ENCODE data around the gene CENPH. TPM values are rescaled to one million over a fixed set of nuclear protein-coding genes. Genes with fewer than 3 reads are reported as not detected.

The CENPH gene
- total RNA-seq, 1 experiment from 2014 or later: 79.0 TPM

- no peak for DNase-seq (ENCODE audit: low spot score)
- CTCF ChIA-PET: no interaction called here
- TF ChIP-seq ZNF121 (CRISPR knock-in tag; IDR thresholded peaks at IDR 0.05) (no peak), CREB1 (CRISPR knock-in tag; IDR thresholded peaks at IDR 0.05) (no peak), ZNF423 (CRISPR knock-in tag; IDR thresholded peaks at IDR 0.05) (no peak), FOXP4 (CRISPR knock-in tag; IDR thresholded peaks at IDR 0.05) (no peak), GRHL2 (CRISPR knock-in tag; IDR thresholded peaks at IDR 0.05; ENCODE audit: insufficient replicate concordance, severe bottlenecking) (no peak), GTF2I (CRISPR knock-in tag; conservative IDR thresholded peaks at IDR 0.05) (no peak), ATF3 (CRISPR knock-in tag; conservative IDR thresholded peaks at IDR 0.05) (no peak), ZNF263 (CRISPR knock-in tag; IDR thresholded peaks at IDR 0.05; ENCODE audit: low read depth) (no peak), STAT6 (CRISPR knock-in tag; conservative IDR thresholded peaks at IDR 0.05; ENCODE audit: low read depth) (no peak)
These were observed 40.3 kb upstream of the CENPH start for GRCh38 chr5:69148981-69149675.

GRCh38 chr5:69149676-69150010, 39.7 kb upstream of the CENPH start:
- Mint-ChIP-seq H3K9me3 (peaks cover 4% of the 10 kb centered on the region; the same call in 1 of the 2 replicates), H3K27ac (no peak overlapping the region), H3K4me1 (no peaks in the 10 kb centered on the region), H3K27me3 (ENCODE audit: low read depth) (no peaks in the 10 kb centered on the region; the same call in 1 of the 2 replicates), H3K4me3 (no peak overlapping the region), H3K36me3 (no peaks in the 10 kb centered on the region)
- no peak for ATAC-seq
- ChIA-PET POLR2A (no interaction called here), CTCF (no interaction called here)
- DNase-seq (ENCODE audit: low spot score): no peak
- no peak for TF ChIP-seq TEAD1 (CRISPR knock-in tag; IDR thresholded peaks at IDR 0.05)
- no peak for TF ChIP-seq IRF2 (CRISPR knock-in tag; IDR thresholded peaks at IDR 0.05; ENCODE audit: borderline replicate concordance, low read depth)
- no peak for TF ChIP-seq NFYB (CRISPR knock-in tag; conservative IDR thresholded peaks at IDR 0.05; ENCODE audit: low read depth)
- TF ChIP-seq SOX15 (CRISPR knock-in tag; IDR thresholded peaks at IDR 0.05): no peak
- no peak for TF ChIP-seq CBFB (CRISPR knock-in tag; IDR thresholded peaks at IDR 0.05; ENCODE audit: low read depth)
- TF ChIP-seq PREB (CRISPR knock-in tag; IDR thresholded peaks at IDR 0.05; ENCODE audit: borderline replicate concordance): no peak
- TF ChIP-seq SP1 (CRISPR knock-in tag; conservative IDR thresholded peaks at IDR 0.05): no peak
- no peak for TF ChIP-seq ATF2 (CRISPR knock-in tag; IDR thresholded peaks at IDR 0.05; ENCODE audit: borderline replicate concordance, low read depth)
- no peak for TF ChIP-seq RORB (CRISPR knock-in tag; IDR thresholded peaks at IDR 0.05)
- no peak for TF ChIP-seq ATF1 (CRISPR knock-in tag; IDR thresholded peaks at IDR 0.05)
- no peak for TF ChIP-seq ZBTB21 (CRISPR knock-in tag; IDR thresholded peaks at IDR 0.05; ENCODE audit: borderline replicate concordance)
- no peak for TF ChIP-seq JUN (CRISPR knock-in tag; IDR thresholded peaks at IDR 0.05)
- TF ChIP-seq SMAD4 (CRISPR knock-in tag; IDR thresholded peaks at IDR 0.05): no peak
- TF ChIP-seq, protein P1, sequence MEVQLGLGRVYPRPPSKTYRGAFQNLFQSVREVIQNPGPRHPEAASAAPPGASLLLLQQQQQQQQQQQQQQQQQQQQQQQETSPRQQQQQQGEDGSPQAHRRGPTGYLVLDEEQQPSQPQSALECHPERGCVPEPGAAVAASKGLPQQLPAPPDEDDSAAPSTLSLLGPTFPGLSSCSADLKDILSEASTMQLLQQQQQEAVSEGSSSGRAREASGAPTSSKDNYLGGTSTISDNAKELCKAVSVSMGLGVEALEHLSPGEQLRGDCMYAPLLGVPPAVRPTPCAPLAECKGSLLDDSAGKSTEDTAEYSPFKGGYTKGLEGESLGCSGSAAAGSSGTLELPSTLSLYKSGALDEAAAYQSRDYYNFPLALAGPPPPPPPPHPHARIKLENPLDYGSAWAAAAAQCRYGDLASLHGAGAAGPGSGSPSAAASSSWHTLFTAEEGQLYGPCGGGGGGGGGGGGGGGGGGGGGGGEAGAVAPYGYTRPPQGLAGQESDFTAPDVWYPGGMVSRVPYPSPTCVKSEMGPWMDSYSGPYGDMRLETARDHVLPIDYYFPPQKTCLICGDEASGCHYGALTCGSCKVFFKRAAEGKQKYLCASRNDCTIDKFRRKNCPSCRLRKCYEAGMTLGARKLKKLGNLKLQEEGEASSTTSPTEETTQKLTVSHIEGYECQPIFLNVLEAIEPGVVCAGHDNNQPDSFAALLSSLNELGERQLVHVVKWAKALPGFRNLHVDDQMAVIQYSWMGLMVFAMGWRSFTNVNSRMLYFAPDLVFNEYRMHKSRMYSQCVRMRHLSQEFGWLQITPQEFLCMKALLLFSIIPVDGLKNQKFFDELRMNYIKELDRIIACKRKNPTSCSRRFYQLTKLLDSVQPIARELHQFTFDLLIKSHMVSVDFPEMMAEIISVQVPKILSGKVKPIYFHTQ (CRISPR knock-in tag; IDR thresholded peaks at IDR 0.05): no peak
- TF ChIP-seq NR2C2 (CRISPR knock-in tag; IDR thresholded peaks at IDR 0.05): no peak
- no peak for TF ChIP-seq MLX (CRISPR knock-in tag; IDR thresholded peaks at IDR 0.05)
- TF ChIP-seq JAZF1 (CRISPR knock-in tag; IDR thresholded peaks at IDR 0.05): no peak

More at GRCh38 chr5:69148981-69149675, 40.3 kb upstream of the CENPH start:
- no peak for ATAC-seq
- H3K27me3 Mint-ChIP-seq (ENCODE audit: low read depth): no peaks in the 10 kb centered on the region; the same call in 1 of the 2 replicates
- POLR2A ChIA-PET: no interaction called here
- H3K36me3 Mint-ChIP-seq: no peaks in the 10 kb centered on the region
- no peaks in the 10 kb centered on the region for H3K4me1 Mint-ChIP-seq
- peaks cover 4% of the 10 kb centered on the region; the same call in 1 of the 2 replicates for H3K9me3 Mint-ChIP-seq
- no peak overlapping the region for H3K4me3 Mint-ChIP-seq
- no peak overlapping the region for H3K27ac Mint-ChIP-seq

Data from WTC11 (cell line).